ENCODE results near the gene LRRC2.
"Not testable (repeated sequence)": the region's sequence is repeated elsewhere in the genome, so short reads cannot be mapped to it uniquely, and the experiment has no call there.

LRRC2 gene

DNA sequence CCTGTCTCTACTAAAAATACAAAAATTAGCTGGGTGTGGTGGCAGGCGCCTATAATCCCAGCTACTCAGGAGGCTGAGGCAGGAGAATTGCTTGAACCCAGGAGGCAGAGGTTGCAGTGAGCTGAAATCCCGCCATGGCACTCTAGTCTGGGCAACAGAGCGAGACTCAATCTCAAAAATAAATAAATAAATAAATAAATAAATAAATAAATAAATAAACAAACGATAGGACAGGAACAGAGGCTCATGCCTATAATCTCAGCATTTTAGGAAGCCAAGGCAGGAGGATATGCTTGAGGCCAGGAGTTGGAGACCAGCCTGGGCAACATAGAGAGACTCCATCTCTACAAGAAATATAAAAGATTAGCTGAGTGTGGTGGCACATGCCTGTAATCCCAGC is 43.9 kb downstream of the LRRC2 start:
- DNase-seq, result not testable (repeated sequence)

DNA sequence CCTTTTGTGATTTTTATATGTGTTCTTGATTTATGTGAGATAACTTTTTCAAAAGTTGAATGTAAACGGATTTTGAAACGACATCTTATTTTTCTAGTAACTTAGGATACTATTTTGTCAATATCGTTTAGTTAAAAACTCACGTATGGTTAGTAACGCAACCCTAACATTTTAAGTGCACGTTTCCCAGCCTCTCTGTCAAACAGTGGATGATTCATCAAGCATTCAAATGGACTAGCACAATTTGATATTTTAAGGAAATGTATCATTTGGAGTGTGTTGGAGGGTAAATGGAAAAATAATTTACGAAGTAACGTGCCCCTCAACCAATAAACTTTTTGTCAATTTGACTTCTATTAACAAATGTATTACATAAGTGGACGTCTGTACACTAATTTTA is 45.0 kb downstream of the LRRC2 start:
- DNase-seq, result no peak

GRCh38 chr3:46520531-46520930 is 45.6 kb downstream of the LRRC2 start:
- no peak for DNase-seq

GRCh38 chr3:46519952-46520351 is 46.1 kb downstream of the LRRC2 start:
- DNase-seq, result no peak

GRCh38 chr3:46517784-46518181 is 48.3 kb downstream of the LRRC2 start:
- no peak for DNase-seq

- DNase-seq, result no peak
These were observed 48.9 kb downstream of the LRRC2 start for GRCh38 chr3:46517016-46517783.

DNA sequence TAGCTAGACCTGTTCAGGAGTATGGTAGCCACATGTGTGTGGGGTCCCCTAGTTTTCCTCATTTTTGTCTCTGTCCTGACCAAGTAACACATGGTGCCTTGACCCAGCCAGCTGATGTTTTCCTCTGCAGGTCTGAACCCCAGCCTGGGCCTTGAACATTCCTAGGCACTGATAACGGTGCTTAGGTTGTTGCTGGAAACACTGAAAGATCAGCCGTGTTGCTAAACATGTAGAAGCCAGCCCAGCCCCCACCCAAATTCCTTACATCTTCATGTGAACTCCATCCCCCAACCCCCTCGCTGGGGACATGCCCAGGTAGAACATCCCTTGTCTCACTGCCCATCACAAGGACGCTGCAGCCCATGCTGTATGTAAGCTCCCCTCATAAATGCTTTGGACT is 49.6 kb downstream of the LRRC2 start:
- no peak for DNase-seq

DNA sequence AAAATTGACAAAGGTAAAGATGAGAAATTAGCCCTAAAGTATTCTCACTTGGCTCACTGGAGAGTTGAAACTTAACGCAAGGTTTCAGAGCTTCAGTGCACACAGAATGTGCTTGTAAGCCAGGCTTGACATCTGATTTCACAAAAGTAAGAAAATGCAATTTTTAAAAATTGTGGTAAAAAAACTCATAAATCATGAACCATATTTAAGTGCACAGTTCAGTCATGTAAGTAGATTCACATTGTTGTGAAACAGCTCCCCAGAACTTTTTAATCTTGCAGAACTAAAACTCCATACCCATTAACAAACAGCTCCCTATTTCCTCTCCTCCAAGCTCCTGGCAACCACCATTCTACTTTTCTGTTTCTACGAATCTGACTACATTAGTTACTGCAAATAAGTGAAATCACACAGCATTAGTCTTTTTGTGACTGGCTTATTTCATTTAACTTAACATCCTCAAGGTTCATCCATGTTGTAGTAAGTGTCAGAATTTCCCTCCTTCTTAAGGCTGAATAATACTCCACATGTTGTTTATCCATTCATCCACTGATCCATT is 53.8 kb downstream of the LRRC2 start:
- no peak for DNase-seq

DNA sequence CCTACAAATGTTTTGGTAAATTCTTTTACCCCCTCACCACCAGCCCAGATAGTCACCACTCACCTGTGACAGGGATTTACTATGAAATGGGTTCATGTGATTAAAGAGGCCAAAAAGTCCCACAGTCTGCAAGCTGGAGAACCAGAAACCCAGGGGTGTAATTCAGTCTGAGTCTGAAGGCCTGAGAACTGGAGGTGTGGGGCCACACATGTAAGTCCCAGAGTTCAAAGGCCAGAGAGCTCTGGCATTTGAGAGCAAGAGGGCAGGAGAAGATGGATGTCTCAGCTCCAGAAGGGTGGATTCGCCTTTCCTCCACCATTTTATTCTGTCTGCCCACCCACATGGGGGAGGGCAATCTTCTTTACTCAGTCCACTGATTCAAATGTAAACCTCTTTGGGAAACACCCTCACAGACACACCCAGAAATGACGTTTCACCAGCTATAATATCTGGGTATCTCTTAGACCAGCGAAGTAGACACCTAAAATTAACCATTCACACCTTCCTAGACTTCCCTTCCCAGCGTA is 56.4 kb downstream of the LRRC2 start:
- DNase-seq, result no peak

DNA sequence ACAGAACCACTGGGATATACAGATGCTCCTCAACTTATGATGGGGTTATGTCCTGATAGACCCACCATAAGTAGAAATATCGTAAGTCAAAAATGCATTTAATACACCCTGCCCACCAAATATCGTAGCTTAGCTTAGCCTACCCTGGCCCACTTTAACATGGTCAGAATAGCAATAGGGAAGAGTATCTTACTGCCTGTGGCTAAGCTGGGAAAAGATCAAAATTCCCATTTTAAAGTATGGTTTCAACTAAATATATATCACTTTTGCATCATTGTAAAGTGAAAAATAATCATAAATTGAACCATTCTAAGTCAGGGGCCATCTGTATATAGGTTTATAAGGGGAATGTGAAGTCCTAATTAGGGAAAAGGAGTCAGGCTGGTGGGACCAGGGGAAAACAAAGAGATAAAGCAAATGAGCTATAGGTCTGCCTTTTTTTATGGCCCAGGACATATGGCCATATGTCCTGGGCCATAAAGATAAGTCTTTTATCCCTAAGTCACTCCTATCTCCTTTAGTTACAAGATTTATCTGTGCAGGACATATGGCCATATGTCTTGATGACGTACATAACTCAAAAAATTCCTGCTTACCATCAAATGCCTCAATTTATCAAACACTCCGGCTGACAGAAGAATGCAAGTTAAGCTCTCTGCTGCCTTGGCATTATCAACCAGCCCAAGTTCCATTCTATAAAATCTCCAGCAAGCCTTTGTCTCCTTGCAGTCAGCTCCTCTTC is 57.1 kb downstream of the LRRC2 start:
- no peak for DNase-seq

- DNase-seq, result no peak
These were observed 59.6 kb downstream of the LRRC2 start for GRCh38 chr3:46506526-46506925.

DNA sequence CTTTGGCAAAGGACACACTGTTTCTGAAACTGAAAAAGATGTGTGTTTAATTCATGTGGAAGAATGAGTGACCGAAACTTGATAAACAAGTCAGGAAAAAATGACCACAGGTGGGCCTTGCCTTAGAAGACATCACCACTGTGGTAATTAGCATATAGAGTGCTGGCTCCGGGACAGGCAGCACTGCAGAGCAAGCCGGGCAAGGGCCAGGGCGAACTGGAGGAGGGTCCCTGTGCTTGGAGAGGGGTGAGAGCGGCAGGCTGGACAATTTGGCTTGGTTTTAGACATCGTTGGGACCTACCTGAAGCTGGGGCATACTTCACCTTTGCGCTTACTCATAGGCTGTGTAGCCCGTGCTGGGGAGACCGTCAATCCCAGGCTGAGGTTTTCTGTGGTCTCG is 60.1 kb downstream of the LRRC2 start:
- no peak for DNase-seq

- no peak for DNase-seq
These were observed 61.3 kb downstream of the LRRC2 start for GRCh38 chr3:46504789-46505188.

- DNase-seq, result no peak
These were observed 62.8 kb downstream of the LRRC2 start for GRCh38 chr3:46503200-46503874.

- DNase-seq, result no peak
These were observed 64.4 kb downstream of the LRRC2 start for GRCh38 chr3:46501702-46502101.

DNA sequence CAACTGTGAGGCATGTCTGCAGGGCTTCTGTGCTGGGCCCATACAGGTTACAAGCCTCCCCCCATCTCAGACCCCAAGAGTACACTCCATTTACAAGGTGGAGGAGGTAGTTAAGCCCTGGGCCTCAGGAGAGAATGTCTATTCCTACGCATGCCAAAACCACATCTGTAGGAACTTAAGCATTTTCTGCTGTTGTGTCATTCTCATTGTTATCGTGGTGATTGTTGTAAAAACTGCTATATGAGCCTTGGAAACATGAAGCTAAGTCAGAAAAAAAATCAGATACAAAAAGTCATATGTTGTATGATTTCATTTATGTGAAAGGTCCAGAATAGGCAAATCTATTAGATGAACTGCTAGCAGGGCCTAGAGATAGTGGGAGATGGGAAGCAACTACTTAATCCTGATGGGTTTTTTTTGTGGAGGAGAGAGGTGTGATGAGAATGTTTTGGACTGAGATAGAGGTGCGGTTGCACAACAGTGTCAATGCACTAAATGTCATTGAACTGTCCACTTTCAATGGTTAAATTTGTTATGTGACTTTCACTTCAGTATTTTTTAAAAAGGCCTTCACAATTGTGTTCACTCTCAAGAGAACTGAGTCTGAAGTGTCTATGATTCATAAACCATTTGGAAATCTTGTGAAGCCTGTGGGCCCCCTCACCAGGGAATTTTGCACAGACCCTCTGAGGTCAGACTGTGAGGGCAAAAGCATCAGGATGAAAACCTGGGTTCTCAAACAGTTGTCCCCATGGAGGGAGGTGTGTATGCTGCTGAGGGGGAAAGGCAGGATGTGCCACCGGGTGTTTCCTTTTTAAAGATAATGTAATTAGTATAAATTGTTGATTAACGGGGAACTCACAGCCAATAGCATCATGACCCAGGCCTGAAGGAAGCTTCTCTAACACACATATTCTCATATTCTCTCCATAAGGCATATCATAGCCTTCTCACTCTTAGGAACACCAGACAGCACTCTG is 65.2 kb downstream of the LRRC2 start:
- no peak for DNase-seq

- no peak for DNase-seq
These were observed 67.1 kb downstream of the LRRC2 start for GRCh38 chr3:46498916-46499519.

- DNase-seq, result no peak
These were observed 68.4 kb downstream of the LRRC2 start, which contains the start of gene RTP3 for GRCh38 chr3:46497556-46498265. RTP3 (plus strand) TSS chr3:46497976; CDS start chr3:46498063, 87 bp downstream.

- peak; percentile 57 for DNase-seq
These were observed 69.2 kb downstream of the LRRC2 start for GRCh38 chr3:46496746-46497555.

DNA sequence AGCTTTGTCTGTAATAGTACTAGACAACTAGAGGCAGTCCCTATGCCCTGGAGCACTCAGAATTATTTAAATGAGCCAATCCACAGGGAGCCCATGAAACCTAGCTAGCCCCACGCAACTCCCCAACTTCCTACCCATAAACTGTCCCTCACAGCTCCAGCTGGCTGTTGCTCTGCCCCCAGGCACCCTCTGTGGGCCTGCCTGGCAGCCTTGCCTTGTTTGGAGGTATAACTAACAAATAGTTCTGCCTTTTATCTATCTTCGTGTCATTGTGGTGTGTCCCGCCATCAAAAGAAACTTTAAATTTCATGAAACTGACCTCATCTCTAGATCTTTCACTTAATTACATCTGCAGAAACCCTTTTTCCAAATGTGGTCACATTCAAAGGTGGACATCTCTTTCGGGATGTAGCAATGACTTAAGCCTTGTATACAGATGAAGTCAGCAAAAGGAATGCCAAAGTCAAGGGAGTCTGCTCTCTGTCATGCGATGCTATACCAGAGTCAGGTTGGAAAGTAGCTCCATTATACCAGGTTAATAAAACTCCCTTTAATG is 70.1 kb downstream of the LRRC2 start:
- DNase-seq, result no peak
